Measurements from ENCODE around the gene SLC30A3. TPM values are rescaled to one million over a fixed set of nuclear protein-coding genes. Genes with fewer than 3 reads are reported as not detected.
A peak's percentile ranks its signal among the peaks of the same experiment; 100 is the strongest.
"Not testable (repeated sequence)": the region's sequence is repeated elsewhere in the genome, so short reads cannot be mapped to it uniquely, and the experiment has no call there.

SLC30A3 gene, protein sequence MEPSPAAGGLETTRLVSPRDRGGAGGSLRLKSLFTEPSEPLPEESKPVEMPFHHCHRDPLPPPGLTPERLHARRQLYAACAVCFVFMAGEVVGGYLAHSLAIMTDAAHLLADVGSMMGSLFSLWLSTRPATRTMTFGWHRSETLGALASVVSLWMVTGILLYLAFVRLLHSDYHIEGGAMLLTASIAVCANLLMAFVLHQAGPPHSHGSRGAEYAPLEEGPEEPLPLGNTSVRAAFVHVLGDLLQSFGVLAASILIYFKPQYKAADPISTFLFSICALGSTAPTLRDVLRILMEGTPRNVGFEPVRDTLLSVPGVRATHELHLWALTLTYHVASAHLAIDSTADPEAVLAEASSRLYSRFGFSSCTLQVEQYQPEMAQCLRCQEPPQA
- not detected in 2 replicates for total RNA-seq (2014; rRNA removed; shearing (Covaris generic); ENCODE audit: low replicate concordance)

GRCh38 chr2:27262379-27263286, at the start of gene SLC30A3:
SLC30A3 (minus strand) TSS chr2:27263047; CDS start chr2:27262906, 141 bp downstream.
- DNase-seq (ENCODE audit: low read depth): no peak
- in situ Hi-C loops (cut with HindIII; ENCODE audit: low pct_unique_long_range_greater_than_20kb, low sequenced_read_pairs): loop anchor here (25.0 kb wide), 1 partner anchor 175 kb away; the partner anchor contains the start of genes EMILIN1 and KHK

GRCh38 chr2:27312152-27312551, 49.3 kb upstream of the SLC30A3 start:
- in situ Hi-C loops (cut with HindIII; ENCODE audit: low pct_unique_long_range_greater_than_20kb, low sequenced_read_pairs): no loop called here
- no peak for DNase-seq (ENCODE audit: low read depth)

- in situ Hi-C loops (cut with HindIII; ENCODE audit: low pct_unique_long_range_greater_than_20kb, low sequenced_read_pairs): no loop called here
- no peak for DNase-seq (ENCODE audit: low read depth)
Observed at GRCh38 chr2:27309651-27310050, 46.8 kb upstream of the SLC30A3 start.

DNA sequence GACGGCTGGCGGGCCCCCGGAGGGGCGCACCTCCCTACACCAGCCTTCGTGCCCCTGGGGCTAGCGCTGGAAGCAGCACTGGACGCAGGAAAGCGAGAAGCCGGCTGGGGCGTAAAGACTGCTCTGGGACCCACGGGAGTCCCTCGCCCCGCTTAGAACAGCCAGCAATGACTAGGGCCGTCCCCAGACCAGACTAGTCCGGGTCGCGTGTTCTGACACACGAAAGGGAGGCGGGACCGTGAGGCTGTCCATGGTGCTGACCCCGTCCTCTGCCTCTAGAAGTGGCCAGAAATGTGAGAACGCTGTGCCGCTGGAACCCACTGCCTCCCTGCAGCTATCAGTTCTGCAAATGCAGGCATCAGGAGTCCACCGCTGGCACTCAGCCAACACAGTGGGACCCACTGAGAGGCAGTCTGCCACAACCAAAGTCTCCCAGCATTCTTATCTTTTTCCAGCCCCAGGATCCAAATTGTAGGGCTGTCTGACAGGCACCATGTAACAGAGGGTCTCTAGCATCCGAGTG, 45.6 kb upstream of the SLC30A3 start, which contains the start of gene UCN:
Gene UCN, minus strand, starts transcription at position 87 of the 523 bp plus-strand sequence. CDS start 550 bp downstream, outside the sequence.
- no peak for DNase-seq (ENCODE audit: low read depth)
- in situ Hi-C loops (cut with HindIII; ENCODE audit: low pct_unique_long_range_greater_than_20kb, low sequenced_read_pairs): no loop called here

DNA sequence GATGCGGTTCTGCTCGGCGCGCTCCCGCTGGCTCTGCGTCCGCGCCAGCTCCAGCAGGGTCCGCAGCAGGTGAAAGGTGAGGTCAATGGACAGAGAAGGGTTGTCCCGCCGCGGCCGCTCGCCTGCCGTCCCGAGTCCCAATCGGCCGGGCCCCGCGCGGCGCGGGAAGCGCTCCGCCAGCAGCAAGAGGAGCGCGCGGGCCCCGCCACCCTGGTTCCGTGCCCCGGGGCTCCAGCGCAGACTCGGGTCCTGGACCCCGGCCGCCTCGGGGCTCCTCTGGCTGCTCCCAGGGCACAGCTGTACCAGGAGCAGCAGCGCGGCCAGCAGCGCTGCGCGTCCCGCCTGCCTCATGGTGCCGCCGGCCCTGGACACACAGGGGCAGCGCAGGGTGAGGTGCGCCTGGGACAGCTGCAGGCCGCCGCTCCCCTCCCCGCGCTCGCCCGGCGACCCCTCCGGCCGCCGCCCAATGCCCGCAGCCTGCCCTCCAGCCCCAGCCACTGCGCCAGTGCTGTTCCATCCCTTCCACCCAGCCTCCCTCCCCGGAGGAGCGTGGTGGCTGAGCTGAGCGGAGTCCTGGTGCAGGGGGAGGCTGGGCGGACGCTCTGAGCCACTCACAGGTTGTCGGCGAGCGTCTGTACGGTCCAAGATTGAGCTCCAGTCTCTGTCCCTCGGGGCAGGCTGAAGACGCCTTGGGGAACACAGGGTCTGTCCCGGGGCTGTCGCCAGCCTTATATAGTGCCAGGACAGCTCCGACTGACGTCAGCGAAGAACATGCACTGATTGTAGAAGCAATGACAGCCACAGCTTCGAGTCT, 44.9 kb upstream of the SLC30A3 start:
- in situ Hi-C loops (cut with HindIII; ENCODE audit: low pct_unique_long_range_greater_than_20kb, low sequenced_read_pairs): no loop called here
- no peak for DNase-seq (ENCODE audit: low read depth)

DNA sequence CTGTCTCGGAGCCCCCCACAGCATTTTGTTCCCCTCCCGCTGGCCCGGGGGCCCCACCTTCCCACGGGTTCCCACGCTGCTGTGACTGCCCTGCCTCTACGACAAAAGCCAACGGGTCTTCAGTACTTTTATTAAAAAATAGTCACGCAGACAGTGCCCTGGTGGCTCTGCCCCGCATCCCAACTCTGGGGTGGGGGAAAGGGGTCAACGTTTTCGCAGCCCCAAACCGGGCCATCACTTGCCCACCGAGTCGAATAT, 44.4 kb upstream of the SLC30A3 start:
- DNase-seq (ENCODE audit: low read depth): no peak
- in situ Hi-C loops (cut with HindIII; ENCODE audit: low pct_unique_long_range_greater_than_20kb, low sequenced_read_pairs): no loop called here

GRCh38 chr2:27306573-27307286, 43.9 kb upstream of the SLC30A3 start:
- in situ Hi-C loops (cut with HindIII; ENCODE audit: low pct_unique_long_range_greater_than_20kb, low sequenced_read_pairs): no loop called here
- no peak for DNase-seq (ENCODE audit: low read depth)

- in situ Hi-C loops (cut with HindIII; ENCODE audit: low pct_unique_long_range_greater_than_20kb, low sequenced_read_pairs): no loop called here
- DNase-seq (ENCODE audit: low read depth): no peak
Observed at GRCh38 chr2:27306136-27306535, 43.3 kb upstream of the SLC30A3 start.

DNA sequence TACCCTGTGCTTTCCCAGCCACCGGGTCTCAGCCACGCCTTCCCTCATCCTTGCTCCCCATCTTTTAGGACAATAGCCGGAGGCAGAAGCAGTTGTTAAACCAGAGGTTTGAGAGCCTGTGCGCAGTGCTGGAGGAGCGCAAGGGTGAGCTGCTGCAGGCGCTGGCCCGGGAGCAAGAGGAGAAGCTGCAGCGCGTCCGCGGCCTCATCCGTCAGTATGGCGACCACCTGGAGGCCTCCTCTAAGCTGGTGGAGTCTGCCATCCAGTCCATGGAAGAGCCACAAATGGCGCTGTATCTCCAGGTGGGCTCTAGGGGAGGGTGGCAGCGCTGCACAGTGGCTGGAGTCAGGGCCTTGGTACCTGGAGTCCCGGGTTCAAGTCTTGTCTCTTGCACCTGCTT, 42.7 kb upstream of the SLC30A3 start:
- in situ Hi-C loops (cut with HindIII; ENCODE audit: low pct_unique_long_range_greater_than_20kb, low sequenced_read_pairs): no loop called here
- no peak for DNase-seq (ENCODE audit: low read depth)

GRCh38 chr2:27304488-27305240, 41.8 kb upstream of the SLC30A3 start:
- in situ Hi-C loops (cut with HindIII; ENCODE audit: low pct_unique_long_range_greater_than_20kb, low sequenced_read_pairs): no loop called here
- no peak for DNase-seq (ENCODE audit: low read depth)

GRCh38 chr2:27303093-27304025, 40.5 kb upstream of the SLC30A3 start:
- peak; percentile 54 for DNase-seq (ENCODE audit: low read depth)
- in situ Hi-C loops (cut with HindIII; ENCODE audit: low pct_unique_long_range_greater_than_20kb, low sequenced_read_pairs): no loop called here

DNA sequence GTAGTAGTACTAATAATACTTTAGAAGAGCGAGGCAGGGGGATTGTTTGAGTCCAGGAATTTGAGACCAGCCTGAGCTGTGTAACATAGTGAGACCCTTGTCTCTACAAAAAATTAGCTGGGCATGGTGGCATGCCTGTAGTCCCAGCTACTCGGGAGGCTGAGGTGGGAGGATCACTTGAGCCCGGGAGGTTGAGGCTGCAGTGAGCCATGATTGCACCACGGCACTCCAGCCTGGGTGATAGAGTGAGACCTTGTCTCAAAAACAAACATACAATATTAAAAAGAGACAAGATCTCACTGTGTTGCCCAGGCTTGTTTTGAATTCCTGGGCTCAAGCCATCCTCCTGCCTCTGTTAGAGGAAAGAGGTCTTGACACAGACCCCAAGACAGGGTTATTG, 37.8 kb upstream of the SLC30A3 start:
- DNase-seq (ENCODE audit: low read depth); in situ Hi-C loops (cut with HindIII; ENCODE audit: low pct_unique_long_range_greater_than_20kb, low sequenced_read_pairs): not testable (repeated sequence)

- in situ Hi-C loops (cut with HindIII; ENCODE audit: low pct_unique_long_range_greater_than_20kb, low sequenced_read_pairs): no loop called here
- DNase-seq (ENCODE audit: low read depth): no peak
Observed at GRCh38 chr2:27298391-27299080, 35.7 kb upstream of the SLC30A3 start.

DNA sequence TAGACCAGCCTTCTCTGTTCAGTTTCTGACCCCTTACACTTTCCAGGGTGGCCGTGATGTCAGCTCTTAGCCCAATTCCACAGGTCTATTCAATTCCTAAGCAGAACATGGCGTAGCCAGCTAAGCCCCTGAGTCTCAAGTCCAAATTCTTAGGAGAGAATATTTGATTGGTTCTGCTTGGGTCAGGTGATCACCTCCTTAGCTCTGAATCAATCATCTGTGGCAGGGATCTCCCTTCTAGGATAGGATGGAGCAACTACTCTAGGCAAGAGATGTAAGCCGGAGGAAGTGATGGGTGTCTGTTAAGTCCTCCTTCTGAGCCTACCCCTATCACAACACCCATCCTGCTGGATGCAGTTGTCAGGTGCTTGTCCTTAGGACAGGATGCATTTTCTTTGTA, 34.3 kb upstream of the SLC30A3 start:
- in situ Hi-C loops (cut with HindIII; ENCODE audit: low pct_unique_long_range_greater_than_20kb, low sequenced_read_pairs): no loop called here
- no peak for DNase-seq (ENCODE audit: low read depth)

DNA sequence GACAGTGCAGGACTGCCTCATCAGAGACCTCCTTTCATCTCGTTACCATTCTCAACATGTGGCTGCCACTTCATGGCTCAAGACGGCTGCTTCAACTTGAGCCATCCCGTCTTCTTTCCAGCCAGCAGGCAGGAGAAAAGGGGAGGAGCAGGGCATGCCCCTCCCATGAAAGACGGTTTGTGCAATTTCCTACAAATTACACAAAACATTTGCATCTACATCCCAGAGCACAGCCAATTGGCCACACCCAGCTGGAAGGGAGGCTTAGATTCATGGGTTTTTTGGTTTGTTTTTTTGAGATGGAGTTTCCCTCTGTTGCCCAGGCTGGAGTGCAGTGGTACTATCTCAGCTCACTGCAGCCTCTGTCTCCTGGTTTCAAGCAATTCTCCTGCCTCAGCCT, 33.6 kb upstream of the SLC30A3 start:
- DNase-seq (ENCODE audit: low read depth): no peak
- in situ Hi-C loops (cut with HindIII; ENCODE audit: low pct_unique_long_range_greater_than_20kb, low sequenced_read_pairs): no loop called here

DNA sequence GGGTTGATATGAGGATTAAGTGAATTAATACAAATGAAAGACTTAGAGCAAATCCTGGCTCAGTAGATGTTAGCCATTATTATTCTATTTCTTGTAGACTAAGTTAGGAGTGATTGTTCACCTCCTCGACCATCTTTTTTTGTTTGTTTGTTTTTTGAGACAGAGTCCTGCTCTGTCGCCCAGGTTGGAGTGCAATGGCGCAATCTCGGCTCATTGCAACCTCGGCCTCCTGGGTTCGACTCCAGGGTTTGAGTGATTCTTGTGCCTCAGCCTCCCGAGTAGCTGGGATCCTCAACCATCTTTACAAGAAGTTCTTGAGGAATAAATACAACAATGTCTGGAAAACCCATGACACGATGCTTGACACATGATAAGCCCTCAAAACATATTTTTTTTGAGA, 32.1 kb upstream of the SLC30A3 start:
- no peak for DNase-seq (ENCODE audit: low read depth)
- in situ Hi-C loops (cut with HindIII; ENCODE audit: low pct_unique_long_range_greater_than_20kb, low sequenced_read_pairs): no loop called here
